ENCODE data around the gene HS1BP3. TPM values are rescaled to one million over a fixed set of nuclear protein-coding genes. Genes with fewer than 3 reads are reported as not detected.

Gene HS1BP3
- total RNA-seq, 2 donors from 2014 or later: 10.7 to 11.0 TPM

- H3K36me3 Mint-ChIP-seq (ENCODE audit: insufficient read depth in 2 of 2): no peaks in the 10 kb centered on the region
These were observed 33.8 kb downstream of the HS1BP3 start for GRCh38 chr2:20617081-20617575.

GRCh38 chr2:20616341-20616871 is 34.5 kb downstream of the HS1BP3 start:
- H3K36me3 Mint-ChIP-seq (ENCODE audit: insufficient read depth in 2 of 2): no peaks in the 10 kb centered on the region
- H3K4me3 Mint-ChIP-seq: no peak overlapping the region
- no peaks in the 10 kb centered on the region for H3K9me3 Mint-ChIP-seq
- DNase-seq (no peak), ATAC-seq (replicated peaks in 1 of 2) (no peak)
- H3K27ac Mint-ChIP-seq: no peak overlapping the region
- no peaks in the 10 kb centered on the region for H3K27me3 Mint-ChIP-seq (ENCODE audit: low read depth)
- no peaks in the 10 kb centered on the region for H3K4me1 Mint-ChIP-seq (ENCODE audit: low read depth)

More at GRCh38 chr2:20617081-20617575, 33.8 kb downstream of the HS1BP3 start:
- ATAC-seq (replicated peaks in 1 of 2) (no peak), DNase-seq (no peak)
- Mint-ChIP-seq H3K27me3 (ENCODE audit: low read depth) (no peaks in the 10 kb centered on the region), H3K27ac (no peak overlapping the region), H3K9me3 (no peaks in the 10 kb centered on the region), H3K4me3 (no peak overlapping the region), H3K4me1 (ENCODE audit: low read depth) (no peaks in the 10 kb centered on the region)

GRCh38 chr2:20615466-20616241 is 35.2 kb downstream of the HS1BP3 start:
- H3K27ac Mint-ChIP-seq: no peak overlapping the region
- ATAC-seq (replicated peaks in 1 of 2) (no peak), DNase-seq (no peak)
- no peaks in the 10 kb centered on the region for H3K27me3 Mint-ChIP-seq (ENCODE audit: low read depth)
- no peaks in the 10 kb centered on the region for H3K4me1 Mint-ChIP-seq (ENCODE audit: low read depth)
- no peaks in the 10 kb centered on the region for H3K36me3 Mint-ChIP-seq (ENCODE audit: insufficient read depth in 2 of 2)
- no peaks in the 10 kb centered on the region for H3K9me3 Mint-ChIP-seq
- no peak overlapping the region for H3K4me3 Mint-ChIP-seq

- Mint-ChIP-seq H3K27me3 (ENCODE audit: low read depth) (no peaks in the 10 kb centered on the region), H3K4me3 (no peak overlapping the region), H3K9me3 (no peaks in the 10 kb centered on the region), H3K27ac (no peak overlapping the region), H3K4me1 (ENCODE audit: low read depth) (no peaks in the 10 kb centered on the region), H3K36me3 (ENCODE audit: insufficient read depth in 2 of 2) (no peaks in the 10 kb centered on the region)
- DNase-seq: no peak
- no peak for ATAC-seq (replicated peaks in 1 of 2)
These were observed 35.8 kb downstream of the HS1BP3 start for GRCh38 chr2:20615068-20615465.

GRCh38 chr2:20614201-20615067 is 36.5 kb downstream of the HS1BP3 start:
- Mint-ChIP-seq H3K4me1 (ENCODE audit: low read depth) (no peaks in the 10 kb centered on the region), H3K9me3 (no peaks in the 10 kb centered on the region), H3K27ac (no peak overlapping the region), H3K4me3 (no peak overlapping the region), H3K36me3 (ENCODE audit: insufficient read depth in 2 of 2) (no peaks in the 10 kb centered on the region), H3K27me3 (ENCODE audit: low read depth) (no peaks in the 10 kb centered on the region)
- ATAC-seq (replicated peaks in 1 of 2): no peak
- no peak for DNase-seq

- DNase-seq: no peak
- ATAC-seq (replicated peaks in 1 of 2): no peak
- Mint-ChIP-seq H3K27me3 (ENCODE audit: low read depth) (no peaks in the 10 kb centered on the region), H3K27ac (no peak overlapping the region), H3K4me3 (no peak overlapping the region), H3K4me1 (ENCODE audit: low read depth) (no peaks in the 10 kb centered on the region), H3K36me3 (ENCODE audit: insufficient read depth in 2 of 2) (peaks cover 0 to 3% of the 10 kb centered on the region in 2 donors), H3K9me3 (no peaks in the 10 kb centered on the region)
These were observed 37.7 kb downstream of the HS1BP3 start for GRCh38 chr2:20612925-20613916.

- DNase-seq (no peak), ATAC-seq (replicated peaks in 1 of 2) (no peak)
- H3K4me1 Mint-ChIP-seq (ENCODE audit: low read depth): no peaks in the 10 kb centered on the region
- peaks cover 2 to 3% of the 10 kb centered on the region in 2 donors for H3K36me3 Mint-ChIP-seq (ENCODE audit: insufficient read depth in 2 of 2)
- no peaks in the 10 kb centered on the region for H3K27me3 Mint-ChIP-seq (ENCODE audit: low read depth)
- peaks cover 0 to 1% of the 10 kb centered on the region in 2 donors for H3K9me3 Mint-ChIP-seq
- H3K4me3 Mint-ChIP-seq: no peak overlapping the region
- no peak overlapping the region for H3K27ac Mint-ChIP-seq
These were observed 39.0 kb downstream of the HS1BP3 start for GRCh38 chr2:20611844-20612356.

GRCh38 chr2:20611077-20611843 is 39.6 kb downstream of the HS1BP3 start:
- Mint-ChIP-seq H3K36me3 (ENCODE audit: insufficient read depth in 2 of 2) (peaks cover 2 to 3% of the 10 kb centered on the region in 2 donors), H3K27me3 (ENCODE audit: low read depth) (no peaks in the 10 kb centered on the region), H3K9me3 (peaks cover 0 to 1% of the 10 kb centered on the region in 2 donors), H3K4me1 (ENCODE audit: low read depth) (no peaks in the 10 kb centered on the region), H3K4me3 (no peak overlapping the region), H3K27ac (no peak overlapping the region)
- DNase-seq: no peak
- no peak for ATAC-seq (replicated peaks in 1 of 2)

GRCh38 chr2:20609995-20610357 is 40.9 kb downstream of the HS1BP3 start:
- Mint-ChIP-seq H3K27me3 (ENCODE audit: low read depth) (no peaks in the 10 kb centered on the region), H3K4me3 (no peak overlapping the region), H3K36me3 (ENCODE audit: insufficient read depth in 2 of 2) (peaks cover 2 to 3% of the 10 kb centered on the region in 2 donors), H3K4me1 (ENCODE audit: low read depth) (no peaks in the 10 kb centered on the region), H3K9me3 (peaks cover 0 to 1% of the 10 kb centered on the region in 2 donors), H3K27ac (no peak overlapping the region)
- no peak for DNase-seq
- ATAC-seq (replicated peaks in 1 of 2): no peak

GRCh38 chr2:20609349-20609994 is 41.4 kb downstream of the HS1BP3 start:
- DNase-seq (no peak), ATAC-seq (replicated peaks in 1 of 2) (no peak)
- Mint-ChIP-seq H3K27me3 (ENCODE audit: low read depth) (no peaks in the 10 kb centered on the region), H3K4me3 (no peak overlapping the region), H3K9me3 (peaks cover 0 to 1% of the 10 kb centered on the region in 2 donors), H3K4me1 (ENCODE audit: low read depth) (no peaks in the 10 kb centered on the region), H3K36me3 (ENCODE audit: insufficient read depth in 2 of 2) (peaks cover 2 to 3% of the 10 kb centered on the region in 2 donors), H3K27ac (no peak overlapping the region)

GRCh38 chr2:20608666-20609348 is 42.1 kb downstream of the HS1BP3 start:
- Mint-ChIP-seq H3K9me3 (peaks cover 0 to 1% of the 10 kb centered on the region in 2 donors), H3K36me3 (ENCODE audit: insufficient read depth in 2 of 2) (peaks cover 2 to 3% of the 10 kb centered on the region in 2 donors), H3K27ac (no peak overlapping the region), H3K4me1 (ENCODE audit: low read depth) (no peaks in the 10 kb centered on the region), H3K4me3 (no peak overlapping the region), H3K27me3 (ENCODE audit: low read depth) (no peaks in the 10 kb centered on the region)
- ATAC-seq (replicated peaks in 1 of 2): no peak
- no peak for DNase-seq

All from activated T-cell treated with anti-CD3 and anti-CD28 coated beads, Interleukin-2, amount 50 U/mL, for 72 hours (primary cell).